SK-N-SH (cell line): ENCODE results near the gene HPX. TPM values are rescaled to one million over a fixed set of nuclear protein-coding genes. Genes with fewer than 3 reads are reported as not detected.

ENCODE experiments used
- CHD2 ChIP-seq: fragments of 150-350 bp; IDR thresholded peaks from 2 replicates; pipeline ENCODE4 v1.6.1; 2018; ENCODE audit warnings: low read length; ENCODE audit not compliant: partially characterized antibody
- CTCF ChIP-seq: fragments of 200-600 bp; sonication (generic); IDR thresholded peaks from 2 replicates; pipeline ENCODE4 v1.6.1; 2017; ENCODE audit warnings: antibody characterized with exemption, mild to moderate bottlenecking, moderate library complexity
- ELF1 ChIP-seq: IDR thresholded peaks from 2 replicates; pipeline ENCODE4 v1.4.0; 2012
- EZH2phosphoT487 ChIP-seq: fragments of 200-600 bp; sonication (generic); IDR thresholded peaks from 2 replicates; pipeline ENCODE4 v1.6.1; 2017; ENCODE audit warnings: low read depth, mixed run types, mild to moderate bottlenecking, antibody characterized with exemption, moderate library complexity, borderline replicate concordance
- FOSL2 ChIP-seq: IDR thresholded peaks from 2 replicates; pipeline ENCODE4 v1.4.0; 2012; ENCODE audit warnings: low read depth, mild to moderate bottlenecking, moderate library complexity, borderline replicate concordance
- FOXM1 ChIP-seq: IDR thresholded peaks from 2 replicates; pipeline ENCODE4 v1.4.0; 2012; ENCODE audit warnings: low read depth, mild to moderate bottlenecking
- GATA2 ChIP-seq: sonication (generic); formaldehyde crosslinking; IDR thresholded peaks from 2 replicates; pipeline ENCODE4 v1.5.0; 2020; ENCODE audit warnings: mild to moderate bottlenecking, missing genetic modification reagents
- IRF3 ChIP-seq: fragments of 150-350 bp; IDR thresholded peaks from 2 replicates; pipeline ENCODE4 v1.6.1; 2016; ENCODE audit warnings: mild to moderate bottlenecking, low read depth, low read length
- MEF2A ChIP-seq: IDR thresholded peaks from 2 replicates; pipeline ENCODE4 v1.4.0; 2012; ENCODE audit warnings: low read depth, borderline replicate concordance
- MXI1 ChIP-seq: IDR thresholded peaks from 2 replicates; pipeline ENCODE4 v1.6.1; 2012; ENCODE audit warnings: mild to moderate bottlenecking, low read depth, low read length, improper control_type of control experiment
- NFIC ChIP-seq: IDR thresholded peaks from 2 replicates; pipeline ENCODE4 v1.4.0; 2012; ENCODE audit warnings: borderline replicate concordance
- NRF1 ChIP-seq: IDR thresholded peaks from 2 replicates; pipeline ENCODE4 v1.6.1; 2012; ENCODE audit warnings: low read depth, mild to moderate bottlenecking, low read length
- RAD21 ChIP-seq: IDR thresholded peaks from 2 replicates; pipeline ENCODE4 v1.6.1; 2012; ENCODE audit warnings: mild to moderate bottlenecking, low read length
- REST ChIP-seq: IDR thresholded peaks from 2 replicates; pipeline ENCODE4 v1.6.1; 2012; ENCODE audit warnings: mild to moderate bottlenecking, low read depth, low read length, moderate library complexity
- RXRA ChIP-seq: IDR thresholded peaks from 2 replicates; pipeline ENCODE4 v1.4.0; 2012; ENCODE audit warnings: low read depth, mild to moderate bottlenecking, borderline replicate concordance
- SIN3A ChIP-seq: IDR thresholded peaks from 2 replicates; pipeline ENCODE4 v1.6.1; 2012; ENCODE audit warnings: low read depth, mild to moderate bottlenecking, low read length, moderate library complexity, borderline replicate concordance
- SMC3 ChIP-seq: IDR thresholded peaks from 2 replicates; pipeline ENCODE4 v1.6.1; 2012; ENCODE audit warnings: low read depth, low read length, improper control_type of control experiment
- TEAD4 ChIP-seq: IDR thresholded peaks from 2 replicates; pipeline ENCODE4 v1.4.0; 2012; ENCODE audit warnings: mild to moderate bottlenecking, borderline replicate concordance; ENCODE audit not compliant: insufficient read depth
- USF1 ChIP-seq: IDR thresholded peaks from 2 replicates; pipeline ENCODE4 v1.4.0; 2012; ENCODE audit warnings: low read depth, borderline replicate concordance
- USF2 ChIP-seq: fragments of 150-350 bp; IDR thresholded peaks from 2 replicates; pipeline ENCODE4 v1.6.1; 2017; ENCODE audit warnings: antibody characterized with exemption, low read length, low read depth, borderline replicate concordance
- polyA plus RNA-seq, 3 experiments: library from polyadenylated mRNA; depleted of rRNA; stranded (reverse); fragments of >200 nt; gene quantifications; 2 replicates each; pipeline ENCODE4 v1.2.3, GENCODE V29; 2012

Gene HPX
- polyA plus RNA-seq, 1 of the 3 experiments (the other 2 are of a cell fraction) = 1.8 TPM

- TF ChIP-seq REST = no peak; the same call in 1 of the 2 replicates
- no peak for TF ChIP-seq MEF2A
- TF ChIP-seq CHD2 = no peak
- TF ChIP-seq USF2 = no peak
- TF ChIP-seq CTCF = peak; percentile 19; the same call in 1 of the 2 replicates
- TF ChIP-seq MXI1 = peak; percentile 66
- TF ChIP-seq TEAD4 = no peak
- no peak for TF ChIP-seq GATA2 (CRISPR knock-in tag)
- TF ChIP-seq IRF3 = no peak
- TF ChIP-seq NFIC = no peak
- TF ChIP-seq FOXM1 = no peak
- 0 out of 2 replicates have a peak, but pooled peaks have one; percentile 36 for TF ChIP-seq NRF1
- no peak for TF ChIP-seq FOSL2
- TF ChIP-seq EZH2phosphoT487 = no peak
- no peak for TF ChIP-seq SMC3
- TF ChIP-seq RAD21 = peak; percentile 6; the same call in 1 of the 2 replicates
- TF ChIP-seq USF1 = no peak
- no peak for TF ChIP-seq ELF1
- TF ChIP-seq SIN3A = no peak
- no peak for TF ChIP-seq RXRA
- TF ChIP-seq, all 33 proteins: peak for 6
Measured at GRCh38 chr11:6419009-6419631, 21.7 kb downstream of the HPX start, which contains the start of gene APBB1 (continued).
